ENCODE results near the gene SPATA20.

SPATA20 gene

DNA sequence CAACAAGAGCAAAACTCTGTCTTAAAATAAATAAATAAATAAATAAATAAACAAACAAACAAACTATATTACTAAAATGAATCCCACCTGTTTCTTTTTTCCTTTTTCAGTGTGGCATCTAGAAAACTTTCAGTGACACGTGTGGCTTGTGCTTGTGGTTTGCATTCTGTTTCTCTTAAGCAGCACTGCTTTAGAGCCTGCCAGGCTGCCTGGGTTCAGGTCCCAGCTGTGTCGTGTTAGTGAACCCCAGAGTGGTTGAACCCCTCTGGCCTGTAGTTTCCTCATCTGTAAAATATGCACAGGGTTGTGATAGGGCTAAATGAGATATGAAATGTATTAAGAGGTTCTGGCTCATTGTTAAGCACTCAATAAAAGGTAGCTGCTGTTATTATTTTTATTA lies 26.5 kb upstream of the SPATA20 start:
- DNase-seq (ENCODE audit: low read depth in 3 of 3), result no peak

DNA sequence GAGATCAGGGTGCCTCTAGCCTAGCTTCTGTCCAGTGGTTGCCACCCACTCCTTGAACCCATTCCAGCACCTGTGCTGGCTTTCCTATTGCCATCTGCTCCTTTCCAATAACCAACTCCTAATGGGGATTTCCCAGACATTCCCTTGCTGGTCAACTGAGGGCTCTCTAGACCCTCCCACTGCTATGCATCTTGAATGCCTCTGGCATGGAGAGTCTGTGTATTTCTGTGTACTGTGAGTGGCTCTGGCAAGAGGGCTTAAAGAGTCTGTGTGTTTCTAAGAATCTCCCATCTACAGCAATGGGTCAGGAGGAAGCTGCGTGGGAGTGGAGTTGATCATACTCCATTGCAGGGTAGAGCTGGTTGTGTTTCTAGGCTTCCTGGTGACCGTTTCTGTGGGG lies 25.5 kb upstream of the SPATA20 start:
- no peak for DNase-seq (ENCODE audit: low read depth in 3 of 3)

DNA sequence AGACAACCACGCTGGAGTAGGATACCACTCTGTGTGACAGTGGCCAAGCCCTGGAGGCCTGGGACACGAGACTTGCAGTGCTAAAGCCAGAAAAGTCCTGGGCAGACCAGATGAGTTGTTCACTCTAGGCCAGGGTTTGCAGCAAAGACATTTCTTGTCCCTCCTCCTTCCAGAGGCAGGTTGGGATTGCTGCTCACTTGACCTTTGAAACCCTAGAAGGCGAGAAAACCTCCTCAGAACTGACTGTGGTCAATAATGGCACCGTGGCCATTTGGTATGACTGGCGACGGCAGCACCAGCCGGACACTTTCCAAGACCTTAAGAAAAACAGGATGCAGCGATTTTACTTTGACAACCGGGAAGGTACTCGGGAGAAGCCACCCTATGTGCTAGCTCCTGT lies 24.2 kb upstream of the SPATA20 start:
- no peak for DNase-seq (ENCODE audit: low read depth in 3 of 3)

DNA sequence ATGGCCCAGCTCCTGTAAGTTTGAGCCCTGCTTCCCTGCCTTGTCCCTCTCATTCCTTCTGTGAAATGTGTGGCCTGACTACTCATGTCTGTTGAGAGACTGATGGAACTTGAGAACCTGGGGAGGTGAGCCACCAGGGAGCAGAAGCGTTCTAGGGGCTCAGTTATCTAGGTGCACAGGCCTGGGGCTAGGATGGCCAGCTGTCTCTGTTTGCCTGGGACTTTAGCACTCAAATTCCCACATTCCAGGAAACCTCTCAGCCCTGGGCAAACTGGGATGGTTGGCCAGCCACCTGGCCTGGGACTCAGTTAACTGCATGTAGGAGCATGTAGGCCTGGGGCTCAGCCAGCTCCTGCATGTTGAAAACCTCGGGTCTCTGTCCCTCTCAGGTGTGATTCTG lies 23.8 kb upstream of the SPATA20 start:
- DNase-seq (ENCODE audit: low read depth in 3 of 3), result no peak

DNA sequence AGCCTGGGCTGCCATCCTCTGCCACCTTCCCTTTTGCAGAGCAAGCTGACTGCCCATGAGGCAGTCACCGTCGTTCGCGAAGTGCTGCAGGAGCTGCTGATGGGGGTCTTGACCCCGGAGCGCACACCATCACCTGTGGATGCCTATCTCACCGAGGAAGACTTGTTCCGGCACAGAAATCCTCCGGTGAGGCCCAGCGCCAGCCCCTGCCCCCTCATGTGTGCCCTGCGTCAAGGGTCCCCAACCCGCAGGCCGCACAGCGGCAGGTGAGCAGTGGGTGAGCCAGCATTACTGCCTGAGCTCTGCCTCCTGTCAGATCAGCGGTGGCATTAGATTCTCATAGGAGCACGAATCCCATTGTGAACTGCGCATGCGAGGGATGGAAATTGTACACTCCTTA lies 22.1 kb upstream of the SPATA20 start:
- DNase-seq (ENCODE audit: low read depth in 3 of 3), result no peak

DNA sequence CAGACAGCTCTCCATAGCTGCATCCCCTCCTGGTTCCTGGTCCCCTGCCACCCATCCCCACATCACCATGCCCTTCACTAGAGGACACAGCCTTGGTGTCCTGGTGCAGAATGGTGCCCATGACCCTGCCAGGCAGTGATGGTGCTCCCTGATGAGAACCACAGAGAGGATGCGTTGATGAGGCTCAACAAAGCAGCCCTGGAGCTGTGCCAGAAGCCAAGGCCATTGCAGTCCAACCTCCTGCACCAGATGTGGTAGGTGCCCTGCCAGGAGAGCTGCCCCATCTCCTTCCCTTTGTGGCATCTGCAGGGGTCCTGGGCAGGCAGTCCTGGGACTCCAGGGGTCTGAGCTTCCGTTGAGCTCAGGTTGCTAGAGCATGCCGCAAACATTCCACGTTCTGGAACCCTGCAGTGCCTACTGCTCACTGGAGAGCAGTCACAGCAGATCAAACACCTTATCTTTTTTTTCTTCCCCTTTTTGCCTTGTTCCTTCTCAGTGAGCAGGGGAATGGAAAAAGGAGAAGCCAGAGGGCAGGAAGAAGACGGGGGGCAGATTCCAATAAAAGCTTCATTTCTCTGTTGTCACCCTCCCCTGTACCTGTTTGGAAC lies 19.7 kb upstream of the SPATA20 start:
- DNase-seq (ENCODE audit: low read depth in 3 of 3), result no peak

DNA sequence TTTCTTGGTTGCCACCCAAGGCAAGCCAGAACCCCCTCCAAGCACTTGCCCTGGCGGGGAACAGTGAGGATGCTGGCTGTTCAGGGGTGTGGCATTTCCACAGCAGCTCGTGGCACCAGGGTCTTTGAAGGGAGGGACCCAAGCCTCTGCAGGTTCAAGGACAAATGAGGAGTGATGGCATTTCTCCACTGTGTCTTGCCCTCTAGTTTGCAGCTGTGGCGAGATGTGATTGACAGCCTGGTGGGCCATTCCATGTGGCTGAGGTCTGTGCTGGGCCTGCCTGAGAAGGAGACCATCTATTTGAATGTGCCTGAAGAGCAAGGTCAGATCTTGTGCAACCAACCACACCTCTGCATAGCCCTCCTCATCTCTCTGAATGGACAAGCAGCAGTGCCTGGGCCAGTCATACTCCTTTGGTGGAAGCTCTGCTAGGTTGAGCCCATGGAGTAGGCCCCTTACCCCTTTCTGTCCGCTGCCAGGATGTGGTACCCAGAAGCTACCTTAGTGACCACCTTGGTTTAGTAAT lies 19.0 kb upstream of the SPATA20 start:
- no peak for DNase-seq (ENCODE audit: low read depth in 3 of 3)

DNA sequence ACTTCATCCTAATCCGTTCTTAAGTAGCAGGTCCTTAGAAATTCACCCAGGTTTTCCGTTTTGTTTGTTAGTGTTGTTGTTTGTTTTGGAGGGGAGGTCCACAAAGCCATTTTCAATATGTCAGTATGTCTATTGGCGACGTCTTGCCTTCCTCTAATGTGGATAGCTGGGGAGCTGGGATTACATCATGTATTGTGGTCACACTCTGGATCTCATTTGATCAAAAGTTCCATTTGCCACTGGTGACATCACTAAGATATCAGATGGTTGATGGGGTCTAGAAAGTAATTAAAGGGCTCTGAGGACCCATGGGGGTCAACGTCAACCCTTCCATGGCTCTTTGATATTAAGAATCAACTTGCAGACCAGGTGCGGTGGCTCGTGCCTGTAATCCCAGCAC lies 17.1 kb upstream of the SPATA20 start:
- DNase-seq (ENCODE audit: low read depth in 3 of 3), result no peak

DNA sequence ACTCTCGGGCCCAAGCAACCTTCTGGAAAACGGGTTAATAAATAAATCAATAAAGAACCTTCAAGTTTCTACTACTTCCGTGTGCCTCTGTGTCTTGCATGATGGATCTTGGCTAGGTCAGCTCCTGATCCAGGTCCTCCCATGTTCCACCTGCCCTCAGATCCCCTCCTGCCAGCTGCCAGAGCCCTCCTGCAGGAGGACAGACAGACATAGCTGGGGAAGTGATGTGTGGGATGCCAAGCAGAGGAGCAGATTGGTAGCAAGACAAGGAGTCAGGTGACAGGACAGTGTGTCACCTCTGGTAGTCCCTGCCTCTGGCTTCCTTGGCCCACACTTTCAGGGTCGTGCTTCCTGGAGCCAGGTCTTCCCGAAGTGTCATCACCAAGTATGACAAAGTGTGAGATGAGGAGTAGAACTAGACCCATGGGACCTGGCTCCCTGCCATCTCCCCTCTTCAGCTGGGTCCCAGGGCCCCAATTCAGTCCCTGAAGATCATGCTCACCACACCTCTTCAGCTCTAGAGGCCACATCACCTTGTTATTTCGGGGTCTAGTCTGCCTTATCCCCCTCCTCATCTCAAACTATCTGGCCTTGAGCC lies 15.4 kb upstream of the SPATA20 start:
- no peak for DNase-seq (ENCODE audit: low read depth in 3 of 3)

DNA sequence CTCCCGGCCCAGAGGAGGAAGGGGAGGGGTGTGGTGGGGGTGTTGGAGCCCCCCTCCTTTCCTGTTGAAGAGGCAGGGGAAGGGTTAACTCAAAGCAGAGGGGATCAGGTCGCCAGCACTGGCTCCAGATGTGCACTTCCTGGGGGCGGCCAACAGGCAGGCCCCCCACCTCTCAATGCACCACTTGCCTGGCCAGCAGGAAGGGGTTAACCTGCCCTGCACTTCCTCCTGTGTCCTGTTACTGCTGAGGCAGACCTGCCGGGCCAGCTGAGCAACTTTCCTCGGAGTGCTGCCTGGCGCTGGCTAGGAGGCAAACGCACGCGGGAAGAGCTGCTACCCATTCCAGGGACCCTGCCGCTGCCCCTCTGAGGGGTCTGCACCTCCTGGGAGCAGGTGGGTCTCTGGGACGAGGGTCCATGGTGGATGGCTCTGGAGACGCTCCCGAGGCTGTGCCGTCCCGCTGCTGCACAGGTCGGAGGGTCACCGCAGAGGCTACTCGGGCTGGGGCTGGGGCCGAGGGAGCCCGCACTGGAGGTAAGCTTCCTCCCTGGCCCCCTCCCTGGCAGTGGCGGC lies 14.4 kb upstream of the SPATA20 start, which contains the start of gene EPN3:
Gene EPN3 (plus strand): TSS at position 284 of the 573 bp plus-strand sequence. CDS start 3,822 bp downstream, outside the sequence.
- DNase-seq (ENCODE audit: low read depth in 3 of 3), result no peak

DNA sequence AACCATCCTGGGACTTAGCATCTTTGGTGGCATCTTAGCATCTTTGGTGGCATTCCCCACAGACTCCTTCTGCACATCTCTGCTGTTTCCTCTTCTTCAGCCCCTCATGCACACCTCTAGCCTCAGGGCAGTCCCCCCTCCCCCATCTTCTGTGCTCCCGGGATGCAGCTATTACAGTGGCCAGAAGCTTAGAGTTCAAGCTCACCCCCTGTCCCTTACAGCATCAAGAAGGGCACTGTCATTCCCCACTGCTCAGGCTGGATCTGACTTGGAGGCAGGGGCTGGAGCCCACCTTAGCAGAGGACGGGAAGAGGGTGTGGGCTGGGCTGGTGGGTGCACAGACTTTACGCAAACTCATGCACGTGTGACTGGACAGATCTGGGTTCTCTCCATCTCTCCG lies 13.8 kb upstream of the SPATA20 start:
- no peak for DNase-seq (ENCODE audit: low read depth in 3 of 3)

DNA sequence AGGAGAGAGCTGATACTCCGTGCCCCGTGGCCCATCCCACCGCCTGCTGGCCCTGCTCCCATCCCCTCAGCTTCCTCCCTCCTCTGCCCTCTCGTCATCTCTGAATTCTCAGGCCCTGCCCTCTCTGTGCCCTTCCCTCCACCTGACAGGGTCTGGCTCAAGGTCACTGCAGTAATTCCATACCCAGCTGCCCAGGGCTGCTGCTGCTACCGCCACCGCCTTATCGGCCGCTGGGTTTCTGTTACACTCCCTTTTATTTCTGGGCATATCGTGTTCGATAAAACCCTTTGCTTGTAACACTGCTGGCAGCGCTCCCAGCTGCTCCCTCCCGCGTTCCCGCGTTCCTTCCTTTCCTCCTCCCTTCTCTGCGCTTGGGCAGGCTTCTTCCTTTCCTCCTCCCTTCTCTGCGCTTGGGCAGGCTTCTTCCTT lies 13.2 kb upstream of the SPATA20 start:
- no peak for DNase-seq (ENCODE audit: low read depth in 3 of 3)

DNA sequence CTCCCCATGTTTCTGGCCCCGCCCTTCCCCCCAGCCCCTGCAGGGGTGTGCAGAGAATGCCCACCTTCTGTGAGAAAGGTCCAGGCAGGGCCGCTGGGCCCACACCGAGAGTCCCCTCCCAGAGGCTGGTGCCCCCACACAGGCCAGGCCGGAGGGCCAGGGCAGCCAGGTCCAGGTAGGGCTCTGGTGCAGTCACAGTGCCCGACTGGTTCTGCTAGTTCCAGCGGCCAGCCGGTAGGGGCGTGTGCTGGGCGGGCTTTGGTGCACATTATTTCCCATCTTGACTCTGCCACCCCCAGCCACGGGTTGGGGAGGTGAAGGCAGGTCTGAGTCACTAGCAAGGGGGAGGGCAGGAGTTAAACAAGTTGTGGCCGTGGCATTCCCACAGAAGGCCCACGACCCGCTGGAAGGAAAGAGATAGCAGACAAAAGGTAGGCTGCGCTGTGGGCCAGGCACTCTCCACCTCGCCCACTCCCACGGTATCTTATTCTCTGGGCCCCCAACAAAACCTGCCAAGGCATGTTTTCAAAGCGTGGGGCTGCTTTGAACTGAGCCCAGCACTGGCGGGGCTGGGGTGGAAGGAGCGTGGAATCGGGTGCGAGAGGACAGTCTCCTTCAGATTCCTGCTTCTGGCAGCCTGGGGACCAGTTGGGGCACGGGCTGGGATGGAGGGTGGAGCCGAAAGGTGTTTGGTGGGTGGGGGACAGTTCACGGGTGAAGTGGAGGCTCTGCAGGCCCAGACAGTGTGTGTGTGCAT lies 12.6 kb upstream of the SPATA20 start:
- DNase-seq (ENCODE audit: low read depth in 3 of 3), result peak in 1 of 3 experiments; percentile 37

DNA sequence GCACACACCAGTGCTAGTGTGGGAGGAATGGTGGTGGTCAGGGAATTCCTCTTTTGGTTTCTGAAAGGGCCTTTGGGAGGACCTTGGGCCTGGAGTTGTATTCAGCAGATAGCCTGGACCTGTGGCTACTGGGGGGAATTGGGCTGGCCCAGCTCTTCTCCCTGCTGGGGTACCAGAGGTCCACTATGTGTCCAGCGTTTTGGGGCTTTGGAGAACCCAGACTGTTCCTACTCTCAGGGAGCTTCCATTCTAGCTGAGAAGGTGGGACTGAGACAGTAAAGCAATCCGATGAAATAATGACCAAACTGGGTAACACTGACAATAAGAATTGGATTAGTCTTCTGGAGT lies 12.0 kb upstream of the SPATA20 start:
- DNase-seq (ENCODE audit: low read depth in 3 of 3), result no peak

DNA sequence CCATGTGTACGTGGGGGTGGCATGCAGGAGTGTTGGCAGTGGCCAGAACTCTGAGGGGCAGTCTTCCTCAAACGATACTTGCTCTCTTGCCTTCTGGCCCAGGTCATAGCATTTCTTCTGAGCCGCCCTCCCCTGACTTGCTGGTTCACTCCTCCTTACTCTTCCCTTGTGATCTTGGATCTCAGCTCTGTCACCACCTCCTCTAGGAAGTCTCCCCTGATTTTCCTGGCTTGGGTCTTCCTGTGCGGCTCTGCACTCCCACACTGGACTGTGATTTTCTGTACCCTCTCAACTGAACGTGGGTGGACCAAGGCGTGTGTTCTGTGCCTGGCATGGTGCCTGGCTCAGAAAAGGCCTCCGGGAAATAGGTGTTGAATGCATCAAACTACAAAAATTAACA lies 11.6 kb upstream of the SPATA20 start:
- no peak for DNase-seq (ENCODE audit: low read depth in 3 of 3)

DNA sequence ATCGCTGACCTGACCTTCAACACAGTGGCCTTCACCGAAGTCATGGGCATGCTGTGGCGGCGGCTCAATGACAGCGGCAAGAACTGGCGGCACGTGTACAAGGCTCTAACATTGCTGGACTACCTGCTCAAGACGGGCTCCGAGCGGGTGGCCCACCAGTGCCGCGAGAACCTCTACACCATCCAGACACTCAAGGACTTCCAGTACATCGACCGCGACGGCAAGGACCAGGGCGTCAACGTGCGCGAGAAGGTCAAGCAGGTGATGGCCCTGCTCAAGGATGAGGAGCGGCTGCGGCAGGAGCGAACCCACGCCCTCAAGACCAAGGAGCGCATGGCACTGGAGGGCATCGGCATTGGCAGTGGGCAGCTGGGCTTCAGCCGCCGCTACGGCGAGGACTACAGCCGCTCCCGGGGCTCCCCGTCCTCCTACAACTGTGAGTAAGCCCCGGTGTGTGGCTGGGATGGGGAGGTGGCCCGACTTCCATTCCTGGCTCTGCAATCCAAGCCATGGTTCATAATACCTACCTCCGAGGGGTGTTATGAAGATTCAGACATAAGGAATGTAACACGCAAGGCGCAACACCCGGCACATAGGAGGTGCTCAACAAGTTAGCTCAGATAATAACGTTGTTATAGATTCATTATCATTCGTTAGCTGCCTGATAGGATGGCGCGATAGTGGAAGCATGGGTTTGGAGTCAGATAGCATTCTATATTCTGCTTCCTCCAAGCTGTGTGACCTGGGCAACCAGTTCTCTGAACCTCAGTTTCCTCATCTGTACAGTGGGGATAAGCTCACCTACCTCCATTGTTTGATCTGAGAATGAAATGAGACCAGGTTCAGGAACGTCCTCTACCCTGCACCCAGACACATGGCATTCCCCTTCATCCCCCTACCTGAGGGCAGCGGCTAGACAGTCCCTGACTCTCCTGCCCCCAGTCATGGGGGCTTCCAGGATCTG lies 10.0 kb upstream of the SPATA20 start:
- no peak for DNase-seq (ENCODE audit: low read depth in 3 of 3)

DNA sequence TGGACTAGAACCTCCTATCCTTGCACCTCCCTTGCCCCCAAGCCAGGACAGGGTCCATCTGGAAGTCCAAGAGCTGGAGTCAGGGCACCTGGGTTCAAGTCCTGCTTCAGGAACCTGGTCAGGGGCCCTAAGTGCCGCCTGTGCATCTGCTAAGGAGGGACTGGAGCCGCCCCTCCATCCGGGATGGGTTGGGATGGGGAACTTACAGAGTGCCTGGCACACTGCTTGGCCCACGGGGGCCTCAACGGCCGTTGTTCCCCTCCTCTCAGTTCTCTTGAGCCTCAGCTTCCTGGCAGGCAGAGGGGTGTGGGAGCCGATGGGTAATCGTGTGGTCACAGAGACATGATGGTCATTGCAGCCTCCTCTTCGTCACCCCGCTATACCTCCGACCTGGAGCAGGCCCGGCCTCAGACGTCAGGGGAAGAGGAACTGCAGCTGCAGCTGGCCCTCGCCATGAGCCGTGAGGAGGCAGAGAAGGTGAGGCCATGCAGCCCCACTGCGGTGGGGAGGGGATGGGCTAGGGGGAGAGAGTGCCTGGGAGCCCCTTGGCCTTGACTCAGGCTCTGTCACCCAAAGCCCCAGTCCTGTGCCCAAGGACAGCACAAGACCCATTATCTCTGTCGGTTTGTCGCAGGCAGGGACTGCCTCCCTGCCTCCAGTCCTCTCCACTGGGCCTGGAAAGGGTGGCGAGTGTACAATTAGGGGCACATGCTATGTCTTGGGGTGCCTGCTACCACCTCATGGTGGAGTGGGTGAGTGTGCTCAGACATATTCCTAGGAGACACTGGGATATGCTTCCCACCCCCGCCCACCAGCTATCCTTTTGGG lies 9.0 kb upstream of the SPATA20 start:
- DNase-seq (ENCODE audit: low read depth in 3 of 3), result no peak

DNA sequence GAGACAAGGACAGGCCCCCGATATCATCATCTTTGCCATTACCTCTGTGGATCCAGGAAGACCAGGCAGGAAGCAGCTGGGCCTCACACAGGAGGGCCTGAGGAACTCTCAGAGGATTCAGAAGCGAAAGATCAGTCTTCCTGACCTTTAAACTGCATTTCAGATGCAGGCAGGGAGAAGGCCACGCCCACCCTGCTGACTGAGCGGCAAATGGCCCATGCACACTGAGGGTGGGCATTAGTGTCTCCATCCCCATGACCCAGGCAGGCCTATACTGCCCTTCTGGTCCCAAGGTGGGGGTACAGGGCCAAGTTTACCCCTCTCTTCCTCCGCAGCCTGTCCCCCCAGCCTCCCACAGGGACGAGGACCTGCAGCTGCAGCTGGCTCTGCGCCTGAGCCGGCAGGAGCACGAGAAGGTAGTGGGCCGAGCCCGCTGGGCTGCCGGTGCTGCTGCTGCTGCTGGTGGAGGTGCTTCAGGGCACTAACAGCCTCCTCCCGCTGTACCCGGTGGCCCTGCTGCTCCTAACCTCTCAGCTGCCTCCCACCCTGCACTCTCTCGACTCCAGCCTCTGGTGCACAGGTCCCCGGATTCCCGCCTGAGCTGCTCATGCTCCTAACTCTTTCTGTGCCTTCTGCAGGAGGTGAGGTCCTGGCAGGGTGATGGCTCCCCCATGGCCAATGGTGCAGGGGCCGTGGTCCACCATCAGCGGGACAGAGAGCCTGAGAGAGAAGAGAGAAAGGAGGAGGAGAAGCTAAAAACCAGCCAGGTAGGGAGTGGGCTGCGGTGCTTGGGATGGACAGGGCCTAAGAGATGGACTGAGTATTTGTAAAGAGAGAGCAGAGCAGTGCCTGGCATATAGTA lies 8.2 kb upstream of the SPATA20 start:
- DNase-seq (ENCODE audit: low read depth in 3 of 3), result no peak

DNA sequence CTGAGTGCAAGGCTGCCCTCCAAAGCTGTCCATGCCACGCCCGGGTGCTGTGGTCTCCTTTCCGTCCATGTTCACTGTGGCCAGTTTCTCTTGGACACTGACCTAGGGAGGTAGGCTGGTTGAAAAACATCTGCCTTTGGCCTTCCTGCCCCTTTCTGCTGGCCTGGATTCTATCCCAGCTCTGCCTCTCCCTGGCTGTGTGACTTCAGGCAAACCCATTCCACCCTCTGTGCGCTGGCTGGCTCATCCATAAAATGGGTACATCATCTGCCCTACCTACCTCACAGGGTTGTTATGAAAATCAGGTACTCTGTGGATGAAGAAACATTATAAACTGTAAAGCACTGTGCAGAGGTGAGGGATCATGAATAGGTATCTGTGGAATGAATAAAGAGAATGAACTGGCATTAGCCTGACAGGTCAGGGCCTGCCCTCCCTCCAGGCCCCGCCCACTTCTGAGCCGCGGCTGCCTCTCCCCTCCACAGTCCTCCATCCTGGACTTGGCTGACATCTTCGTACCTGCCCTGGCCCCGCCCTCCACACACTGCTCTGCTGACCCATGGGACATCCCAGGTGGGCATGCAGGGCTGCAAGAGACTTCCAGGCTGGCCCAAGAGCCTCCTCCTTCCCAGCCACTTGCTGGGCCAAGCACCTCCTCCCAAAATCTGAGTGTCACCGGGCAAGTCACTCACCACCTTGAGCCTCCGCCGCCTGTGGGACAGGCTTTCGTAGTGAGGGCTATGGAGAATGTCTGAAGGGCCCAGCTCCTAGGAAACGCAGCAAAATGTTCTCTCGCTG lies 7.0 kb upstream of the SPATA20 start:
- DNase-seq (ENCODE audit: low read depth in 3 of 3), result no peak

Data from stimulated activated CD4-positive, alpha-beta T cell treated with anti-CD3 and anti-CD28 coated beads, TNF-alpha, amount 100 ng/mL, for 24 hours (primary cell).